CD14-positive monocyte (primary cell): Measurements from ENCODE around the gene TOM1L1. TPM values are rescaled to one million over a fixed set of nuclear protein-coding genes. Genes with fewer than 3 reads are reported as not detected.

Source experiments
- DNase-seq, 3 donors: peaks; one replicate each; pipeline ENCODE4 v3.0.0-alpha.2; 2011 to 2022
- H2AFZ ChIP-seq: 2 replicates; pipeline ENCODE4 v1.6.0; 2012; ENCODE audit warnings: mild to moderate bottlenecking, low read depth, low read length, inconsistent platforms; ENCODE audit not compliant: insufficient read depth, poor library complexity, severe bottlenecking
- H3K27ac ChIP-seq, 2 donors: 1 replicate in 1 of 2; 2 replicates in 1 of 2; pipeline ENCODE4 v1.5.1; 2012 to 2013; ENCODE audit warnings: low read length in 2 of 2, control low read depth in 1 of 2, inconsistent platforms in 1 of 2, low read depth in 1 of 2, mild to moderate bottlenecking in 1 of 2
- H3K27me3 ChIP-seq, 2 donors: one replicate each; pipeline versions ENCODE4 v1.6.0 to v1.6.1; 2011 to 2013; ENCODE audit warnings: low read length in 2 of 2; ENCODE audit not compliant: control insufficient read depth in 2 of 2, insufficient read depth in 2 of 2
- H3K36me3 ChIP-seq, 2 donors: replicated peaks in 1 of 2; 1 replicate in 1 of 2; 2 replicates in 1 of 2; pipeline versions ENCODE4 v1.5.1 to v1.6.1; 2012 to 2013; ENCODE audit warnings: low read length in 2 of 2, control low read depth in 1 of 2, inconsistent platforms in 1 of 2, mild to moderate bottlenecking in 1 of 2; ENCODE audit not compliant: insufficient read depth in 2 of 2, control insufficient read depth in 1 of 2
- H3K4me1 ChIP-seq, 2 donors: 1 replicate in 1 of 2; 2 replicates in 1 of 2; pipeline versions ENCODE4 v1.5.1 to v1.6.1; 2012 to 2013; ENCODE audit warnings: low read length in 2 of 2, control low read depth in 1 of 2, inconsistent platforms in 1 of 2, mild to moderate bottlenecking in 1 of 2, moderate library complexity in 1 of 2; ENCODE audit not compliant: insufficient read depth in 2 of 2, control insufficient read depth in 1 of 2
- H3K4me2 ChIP-seq: replicated peaks from 2 replicates; pipeline ENCODE3; 2012; ENCODE audit warnings: low read length, moderate library complexity, mild to moderate bottlenecking; ENCODE audit not compliant: poor library complexity, severe bottlenecking; ENCODE audit errors: extremely low read depth
- H3K4me3 ChIP-seq, 3 experiments: fragments of 200-600 bp in 1 of 3; sonication (generic) in 1 of 3; replicated peaks in 1 of 3; 1 replicate in 2 of 3; 2 replicates in 1 of 3; pipeline ENCODE4 v1.5.1; 2011 to 2013; ENCODE audit warnings: low read length in 3 of 3, mild to moderate bottlenecking in 3 of 3, control low read depth in 2 of 3, low read depth in 2 of 3, inconsistent platforms in 1 of 3, moderate library complexity in 1 of 3
- H3K79me2 ChIP-seq: 2 replicates; pipeline ENCODE4 v1.6.0; 2012; ENCODE audit warnings: mild to moderate bottlenecking, control low read depth, inconsistent platforms, low read length, moderate library complexity; ENCODE audit not compliant: insufficient read depth
- H3K9ac ChIP-seq: 2 replicates; pipeline ENCODE4 v1.6.0; 2017; ENCODE audit warnings: low read length, mild to moderate bottlenecking; ENCODE audit not compliant: insufficient read depth, poor library complexity, severe bottlenecking
- H3K9me3 ChIP-seq, 2 donors: replicated peaks in 1 of 2; 1 replicate in 1 of 2; 2 replicates in 1 of 2; pipeline versions ENCODE4 v1.5.1 to v1.6.1; 2012 to 2013; ENCODE audit warnings: low read length in 2 of 2, control low read depth in 1 of 2; ENCODE audit not compliant: control insufficient read depth in 1 of 2, insufficient read depth in 1 of 2
- H4K20me1 ChIP-seq: 2 replicates; pipeline ENCODE4 v1.6.0; 2012; ENCODE audit warnings: mild to moderate bottlenecking, low read length, control low read depth, moderate library complexity; ENCODE audit not compliant: insufficient read depth
- H3K27ac Mint-ChIP-seq, 7 donors: one replicate each; pipeline ENCODE4 v1.8.0; 2020; ENCODE audit warnings: mild to moderate bottlenecking in 7 of 7, mixed read lengths in 7 of 7, moderate library complexity in 6 of 7, inconsistent platforms in 2 of 7
- H3K27me3 Mint-ChIP-seq, 3 donors: one replicate each; pipeline ENCODE4 v1.8.0; 2021 to 2022; ENCODE audit warnings: low read depth in 3 of 3, mild to moderate bottlenecking in 3 of 3, mixed read lengths in 3 of 3, moderate library complexity in 3 of 3, inconsistent platforms in 1 of 3
- H3K36me3 Mint-ChIP-seq, 2 donors: one replicate each; pipeline ENCODE4 v1.8.0; 2020; ENCODE audit warnings: mixed read lengths in 2 of 2, inconsistent platforms in 1 of 2, mild to moderate bottlenecking in 1 of 2
- H3K4me1 Mint-ChIP-seq: one replicate; pipeline ENCODE4 v1.8.0; 2020; ENCODE audit warnings: mild to moderate bottlenecking, mixed read lengths
- H3K4me3 Mint-ChIP-seq, 2 donors: one replicate each; pipeline ENCODE4 v1.8.0; 2020; ENCODE audit warnings: mild to moderate bottlenecking in 2 of 2, mixed read lengths in 2 of 2, moderate library complexity in 1 of 2
- H3K9me3 Mint-ChIP-seq, 7 donors: one replicate each; pipeline ENCODE4 v1.8.0; 2020 to 2022; ENCODE audit warnings: mixed read lengths in 7 of 7, mild to moderate bottlenecking in 6 of 7, moderate library complexity in 6 of 7, inconsistent platforms in 2 of 7
- CTCF ChIP-seq: fragments of 200-600 bp; IDR thresholded peaks from one replicate; pipeline ENCODE4 v1.8.0; 2022; ENCODE audit warnings: antibody characterized with exemption, mild to moderate bottlenecking
- WGBS: methylation state at CpG from one replicate; pipeline ENCODE4 v1.1.5; 2013; ENCODE audit warnings: missing lambda C conversion rate; ENCODE audit not compliant: insufficient coverage; 5-methylcytosine and 5-hydroxymethylcytosine counted together
- intact Hi-C, 2 donors: fragments of 100-400 bp; cut with micrococcal nuclease; formaldehyde crosslinking; loops; one replicate each; pipeline versions ENCODE4 v1.15.0 to v1.15.1; 2023
- polyA plus RNA-seq, 3 donors: library from polyadenylated mRNA; depleted of rRNA in 1 of 3; unstranded in 2 of 3; stranded (reverse) in 1 of 3; fragments of 300-500 nt in 2 of 3; fragments of >200 nt in 1 of 3; fragmentation: Illumina TruSeq in 2 of 3; gene quantifications; 1 replicate in 2 of 3; 2 replicates in 1 of 3; pipeline ENCODE4 v1.2.3, GENCODE V29; 2012 to 2021

Gene TOM1L1
- polyA plus RNA-seq, 3 donors: 0.32 TPM; not detected in 2

- H3K27ac ChIP-seq: no peak overlapping the region
- TF ChIP-seq CTCF: no peak
- H2AFZ ChIP-seq: no peak overlapping the region
- no CpG with 5 or more reads among the region's 6 CpGs for WGBS
- no peaks in the 10 kb centered on the region for H3K27me3 Mint-ChIP-seq
- no peak overlapping the region for H3K9ac ChIP-seq
- H3K36me3 Mint-ChIP-seq: no peaks in the 10 kb centered on the region
- no peaks in the 10 kb centered on the region for H4K20me1 ChIP-seq
- no peaks in the 10 kb centered on the region for H3K27me3 ChIP-seq
- no peaks in the 10 kb centered on the region for H3K79me2 ChIP-seq
- intact Hi-C loops: no loop called here
- no peak overlapping the region for H3K4me3 Mint-ChIP-seq
- DNase-seq: no peak
- no peaks in the 10 kb centered on the region for H3K4me1 ChIP-seq
- no peaks in the 10 kb centered on the region for H3K9me3 Mint-ChIP-seq
- H3K27ac Mint-ChIP-seq: no peak overlapping the region
- H3K9me3 ChIP-seq: no peaks in the 10 kb centered on the region
- no peaks in the 10 kb centered on the region for H3K36me3 ChIP-seq
- no peak overlapping the region for H3K4me2 ChIP-seq
- no peaks in the 10 kb centered on the region for H3K4me1 Mint-ChIP-seq
- H3K4me3 ChIP-seq: no peak overlapping the region
Observed at GRCh38 chr17:54888254-54888653, 12.4 kb upstream of the TOM1L1 start.

GRCh38 chr17:54888981-54889380 is 11.7 kb upstream of the TOM1L1 start:
- Histone ChIP-seq H3K27me3 (no peaks in the 10 kb centered on the region), H3K4me1 (no peaks in the 10 kb centered on the region), H3K4me2 (no peak overlapping the region), H3K4me3 (no peak overlapping the region), H3K9me3 (no peaks in the 10 kb centered on the region), H4K20me1 (no peaks in the 10 kb centered on the region), H3K27ac (no peak overlapping the region), H3K36me3 (no peaks in the 10 kb centered on the region), H3K9ac (no peak overlapping the region), H3K79me2 (no peaks in the 10 kb centered on the region), H2AFZ (no peak overlapping the region)
- no peaks in the 10 kb centered on the region for H3K4me1 Mint-ChIP-seq
- no peak overlapping the region for H3K4me3 Mint-ChIP-seq
- no peak for TF ChIP-seq CTCF
- no peak for DNase-seq
- no peaks in the 10 kb centered on the region for H3K27me3 Mint-ChIP-seq
- intact Hi-C loops: no loop called here
- 100% methylated on average over 2 of the region's 7 CpGs for WGBS
- no peaks in the 10 kb centered on the region for H3K36me3 Mint-ChIP-seq
- no peak overlapping the region for H3K27ac Mint-ChIP-seq
- H3K9me3 Mint-ChIP-seq: no peaks in the 10 kb centered on the region
